GM18520 (cell line): ENCODE results near the gene SMIM35.

Experiments
- ATAC-seq: cut with Tn5 transposase; IDR thresholded peaks from one replicate; pipeline ENCODE4 v1.9.1; 2021; ENCODE audit not compliant: unreplicated experiment

SMIM35 gene

GRCh38 chr11:118111019-118111743 is 24.4 kb upstream of the SMIM35 start:
- ATAC-seq, result no peak

- no peak for ATAC-seq
Measured at GRCh38 chr11:118109231-118109630, 22.5 kb upstream of the SMIM35 start.

- ATAC-seq, result no peak
Measured at GRCh38 chr11:118108513-118108912, 21.8 kb upstream of the SMIM35 start.

- no peak for ATAC-seq
Measured at GRCh38 chr11:118106789-118107335, 20.1 kb upstream of the SMIM35 start.

GRCh38 chr11:118105657-118106305 is 19.0 kb upstream of the SMIM35 start:
- no peak for ATAC-seq

GRCh38 chr11:118104491-118104890 is 17.7 kb upstream of the SMIM35 start:
- no peak for ATAC-seq

GRCh38 chr11:118102721-118103261 is 16.0 kb upstream of the SMIM35 start:
- ATAC-seq, result no peak

GRCh38 chr11:118100691-118101232 is 14.0 kb upstream of the SMIM35 start:
- ATAC-seq, result no peak

- no peak for ATAC-seq
Measured at GRCh38 chr11:118099838-118100556, 13.2 kb upstream of the SMIM35 start.

GRCh38 chr11:118098996-118099837 is 12.5 kb upstream of the SMIM35 start:
- no peak for ATAC-seq

GRCh38 chr11:118095967-118096367 is 9.2 kb upstream of the SMIM35 start:
- ATAC-seq, result no peak

GRCh38 chr11:118095493-118095892 is 8.7 kb upstream of the SMIM35 start:
- ATAC-seq, result no peak

- no peak for ATAC-seq
Measured at GRCh38 chr11:118092907-118093571, 6.3 kb upstream of the SMIM35 start.

GRCh38 chr11:118091690-118092089 is 4.9 kb upstream of the SMIM35 start:
- ATAC-seq, result no peak

- ATAC-seq, result no peak
Measured at GRCh38 chr11:118090545-118091162, 3.9 kb upstream of the SMIM35 start.

- ATAC-seq, result no peak
Measured at GRCh38 chr11:118088531-118088930, 1.8 kb upstream of the SMIM35 start.

- no peak for ATAC-seq
Measured at GRCh38 chr11:118087931-118088330, 1.2 kb upstream of the SMIM35 start.

GRCh38 chr11:118084656-118085055 is 2.1 kb downstream of the SMIM35 start:
- no peak for ATAC-seq

GRCh38 chr11:118084247-118084646 is 2.5 kb downstream of the SMIM35 start:
- no peak for ATAC-seq
